ENCODE measurements around the gene ARID5B. TPM values are rescaled to one million over a fixed set of nuclear protein-coding genes. Genes with fewer than 3 reads are reported as not detected.

ARID5B gene
- total RNA-seq, 3 donors from 2014 or later: 21.9 to 34.1 (median 22.4) TPM

DNA sequence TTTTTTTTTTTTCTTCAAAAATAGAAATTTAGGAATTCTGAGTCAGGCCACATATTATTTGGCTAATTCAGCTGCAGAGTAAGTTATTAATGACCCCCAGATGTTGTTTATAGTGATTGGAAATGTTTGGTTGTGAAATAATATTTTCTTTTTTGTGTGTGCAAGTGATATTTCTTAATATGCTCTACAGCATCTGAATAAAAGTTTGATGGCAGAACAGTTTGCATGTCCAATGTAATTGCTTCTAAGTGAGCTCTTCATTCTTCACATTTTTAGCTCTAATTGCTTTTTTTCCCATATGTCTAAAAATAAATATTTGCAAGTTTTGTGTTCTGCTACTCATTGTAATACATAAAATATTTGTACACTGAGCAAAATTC lies 116.0 kb downstream of the ARID5B start:
- no peaks in the 10 kb centered on the region for H3K36me3 ChIP-seq (ENCODE audit: low read depth)
- DNase-seq: no peak

DNA sequence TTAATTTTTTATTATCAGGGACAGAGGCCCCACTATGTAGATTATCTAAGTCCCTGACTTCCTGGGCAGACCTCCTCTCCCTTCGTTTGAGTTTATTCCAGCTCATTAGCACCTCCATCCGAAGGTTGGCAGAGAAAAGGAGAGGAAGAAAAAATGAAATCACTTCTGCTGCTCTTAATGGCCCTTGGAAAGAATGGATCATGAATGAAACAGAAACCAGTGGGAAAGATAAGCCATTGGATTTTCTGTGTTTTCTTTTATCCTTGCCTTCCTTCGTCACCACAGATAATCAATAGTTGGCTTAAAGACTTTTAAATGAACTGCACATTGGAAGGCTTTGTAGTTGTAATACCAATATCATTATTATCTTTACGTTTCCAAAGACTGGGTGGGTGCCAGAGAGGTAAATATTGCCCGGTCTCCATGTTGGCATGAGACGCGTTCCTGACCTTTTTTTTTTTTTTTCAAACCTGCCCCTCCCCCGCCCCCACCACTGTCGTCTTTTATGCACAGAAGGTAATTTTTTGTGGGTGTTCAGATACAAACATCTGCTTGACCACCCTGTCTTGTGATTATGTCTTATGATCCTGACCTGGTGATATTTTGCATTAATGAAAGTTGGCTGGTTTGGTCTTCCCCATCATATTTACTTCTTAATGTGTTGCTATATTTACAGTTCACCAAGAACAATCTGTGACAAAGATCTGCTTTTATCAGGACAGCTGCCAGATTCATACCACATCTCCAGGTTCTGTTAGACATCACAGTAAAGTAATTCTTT lies 116.8 kb downstream of the ARID5B start:
- Histone ChIP-seq H3K36me3 (ENCODE audit: low read depth) (no peaks in the 10 kb centered on the region), H3K4me1 (ENCODE audit: low read depth) (no peaks in the 10 kb centered on the region), H3K4me3 (no peak overlapping the region), H3K9me3 (no peaks in the 10 kb centered on the region)
- TF ChIP-seq, protein P1, sequence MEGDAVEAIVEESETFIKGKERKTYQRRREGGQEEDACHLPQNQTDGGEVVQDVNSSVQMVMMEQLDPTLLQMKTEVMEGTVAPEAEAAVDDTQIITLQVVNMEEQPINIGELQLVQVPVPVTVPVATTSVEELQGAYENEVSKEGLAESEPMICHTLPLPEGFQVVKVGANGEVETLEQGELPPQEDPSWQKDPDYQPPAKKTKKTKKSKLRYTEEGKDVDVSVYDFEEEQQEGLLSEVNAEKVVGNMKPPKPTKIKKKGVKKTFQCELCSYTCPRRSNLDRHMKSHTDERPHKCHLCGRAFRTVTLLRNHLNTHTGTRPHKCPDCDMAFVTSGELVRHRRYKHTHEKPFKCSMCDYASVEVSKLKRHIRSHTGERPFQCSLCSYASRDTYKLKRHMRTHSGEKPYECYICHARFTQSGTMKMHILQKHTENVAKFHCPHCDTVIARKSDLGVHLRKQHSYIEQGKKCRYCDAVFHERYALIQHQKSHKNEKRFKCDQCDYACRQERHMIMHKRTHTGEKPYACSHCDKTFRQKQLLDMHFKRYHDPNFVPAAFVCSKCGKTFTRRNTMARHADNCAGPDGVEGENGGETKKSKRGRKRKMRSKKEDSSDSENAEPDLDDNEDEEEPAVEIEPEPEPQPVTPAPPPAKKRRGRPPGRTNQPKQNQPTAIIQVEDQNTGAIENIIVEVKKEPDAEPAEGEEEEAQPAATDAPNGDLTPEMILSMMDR (IDR thresholded peaks at IDR 0.05): no peak
- no peak for DNase-seq
- intact Hi-C loops (cut with DNase I, micrococcal nuclease): no loop called here
- ATAC-seq: peak; percentile 15

More for the DNA sequence above, 116.0 kb downstream of the ARID5B start:
- no peaks in the 10 kb centered on the region for H3K4me1 ChIP-seq (ENCODE audit: low read depth)
- TF ChIP-seq, protein P1 (IDR thresholded peaks at IDR 0.05): no peak
- ATAC-seq: no peak
- intact Hi-C loops (cut with DNase I, micrococcal nuclease): no loop called here
- H3K4me3 ChIP-seq: no peak overlapping the region
- no peaks in the 10 kb centered on the region for H3K9me3 ChIP-seq

DNA sequence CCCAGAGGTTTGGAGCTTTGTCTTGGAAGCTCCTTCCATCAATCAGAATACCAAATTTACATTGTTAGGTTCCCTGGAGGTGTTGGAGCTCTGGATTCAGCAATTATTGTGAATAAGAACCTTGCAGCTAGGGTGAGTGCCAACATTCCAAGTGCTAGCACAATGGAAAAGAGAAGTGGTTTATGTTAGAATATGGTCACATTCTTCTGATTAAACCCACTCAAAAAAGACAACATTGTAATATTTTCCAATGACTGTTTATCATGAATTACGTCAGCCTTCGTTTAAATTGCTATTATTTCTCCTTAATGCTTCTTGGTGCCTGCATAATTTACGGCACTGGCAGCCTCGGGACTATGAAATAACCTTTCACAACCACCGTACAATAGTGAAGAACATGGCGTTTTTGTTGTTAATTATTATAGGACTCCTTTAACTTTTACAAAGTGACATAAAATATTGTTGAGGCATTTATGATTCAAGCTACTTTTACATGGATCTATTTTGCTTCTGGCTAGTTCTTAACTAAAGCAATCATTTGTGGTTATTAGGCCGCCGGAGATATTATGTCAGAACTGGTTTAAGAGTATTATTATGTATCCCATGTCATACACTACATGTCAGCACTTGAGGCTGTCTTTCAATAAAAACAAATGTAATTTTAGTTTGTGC lies 117.7 kb downstream of the ARID5B start:
- intact Hi-C loops (cut with DNase I, micrococcal nuclease): no loop called here
- ATAC-seq: no peak
- Histone ChIP-seq H3K4me3 (no peak overlapping the region), H3K36me3 (ENCODE audit: low read depth) (no peaks in the 10 kb centered on the region), H3K4me1 (ENCODE audit: low read depth) (no peaks in the 10 kb centered on the region), H3K9me3 (no peaks in the 10 kb centered on the region)
- no peak for DNase-seq
- TF ChIP-seq, protein P1 (IDR thresholded peaks at IDR 0.05): no peak

DNA sequence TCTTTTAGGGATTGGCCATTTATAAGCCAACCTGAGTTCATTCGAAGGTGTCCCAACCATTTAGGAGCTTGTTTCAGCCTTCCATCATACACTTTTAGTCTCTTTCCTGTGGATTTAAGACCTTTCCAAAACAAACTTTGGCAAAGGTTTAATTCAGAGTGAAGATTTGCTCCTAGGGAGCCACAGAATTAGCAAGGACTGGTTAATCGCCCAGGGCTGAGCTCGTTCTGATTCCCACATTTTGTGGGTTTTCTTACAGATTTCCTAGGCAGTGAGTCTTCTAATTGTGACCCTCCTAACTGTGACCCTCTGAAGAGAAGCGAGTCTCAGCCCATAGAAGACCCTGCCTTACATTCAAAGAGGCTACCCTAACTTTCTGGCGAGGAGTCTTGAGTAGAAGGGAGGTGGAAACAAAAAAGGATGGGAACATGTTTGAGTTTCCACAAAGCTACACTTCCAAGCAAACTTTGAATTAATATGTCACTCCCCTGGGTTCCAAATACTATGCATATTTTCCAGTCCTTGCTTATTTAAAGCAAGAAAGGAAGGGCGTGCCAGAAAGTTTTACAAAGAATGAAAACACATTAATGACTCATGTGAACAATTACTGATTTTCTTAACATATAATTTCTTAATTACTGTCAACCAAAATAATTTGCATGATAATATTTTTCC lies 118.3 kb downstream of the ARID5B start:
- peaks cover 1% of the 10 kb centered on the region for H3K4me1 ChIP-seq (ENCODE audit: low read depth)

DNA sequence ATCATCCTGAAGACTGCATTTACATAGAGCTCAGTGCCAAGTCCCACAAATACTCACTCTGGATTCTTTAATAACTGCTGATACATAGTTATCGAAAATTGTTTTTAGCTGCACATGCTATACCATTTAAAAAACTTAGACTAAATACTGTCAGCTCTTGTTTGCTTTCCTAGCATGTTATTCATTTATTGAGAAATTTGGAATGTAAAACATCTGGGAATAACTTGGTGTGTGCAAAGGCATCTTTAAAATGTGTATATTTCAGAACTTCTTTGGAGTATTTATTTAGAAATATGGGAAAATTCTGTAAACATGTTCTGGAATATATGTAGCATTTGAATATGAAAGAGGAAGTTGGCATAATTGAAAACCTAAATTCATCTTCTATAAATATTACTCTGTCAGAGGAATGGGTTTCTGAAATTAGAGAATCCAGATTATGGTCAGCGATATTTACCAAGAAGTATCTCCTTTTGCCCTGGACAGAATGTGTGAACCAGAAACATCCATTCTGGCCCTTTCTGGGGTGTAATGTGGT lies 119.7 kb downstream of the ARID5B start:
- intact Hi-C loops (cut with DNase I, micrococcal nuclease): no loop called here
- TF ChIP-seq, protein P1 (IDR thresholded peaks at IDR 0.05): no peak
- Histone ChIP-seq H3K4me3 (no peak overlapping the region), H3K4me1 (ENCODE audit: low read depth) (peaks cover 9% of the 10 kb centered on the region), H3K9me3 (no peaks in the 10 kb centered on the region), H3K36me3 (ENCODE audit: low read depth) (no peaks in the 10 kb centered on the region)
- ATAC-seq (no peak), DNase-seq (no peak)

More for the DNA sequence above, 118.3 kb downstream of the ARID5B start:
- intact Hi-C loops (cut with DNase I, micrococcal nuclease): no loop called here
- Histone ChIP-seq H3K36me3 (ENCODE audit: low read depth) (no peaks in the 10 kb centered on the region), H3K9me3 (no peaks in the 10 kb centered on the region), H3K4me3 (no peak overlapping the region)
- DNase-seq: no peak
- TF ChIP-seq, protein P1 (IDR thresholded peaks at IDR 0.05): no peak
- no peak for ATAC-seq

Measured in mucosa of descending colon (tissue), 3 donors.